Measurements from ENCODE around the gene KRTAP3-1. TPM values are rescaled to one million over a fixed set of nuclear protein-coding genes. Genes with fewer than 3 reads are reported as not detected.

The KRTAP3-1 gene
- polyA plus RNA-seq, 1 donor from 2014 or later = not detected

DNA sequence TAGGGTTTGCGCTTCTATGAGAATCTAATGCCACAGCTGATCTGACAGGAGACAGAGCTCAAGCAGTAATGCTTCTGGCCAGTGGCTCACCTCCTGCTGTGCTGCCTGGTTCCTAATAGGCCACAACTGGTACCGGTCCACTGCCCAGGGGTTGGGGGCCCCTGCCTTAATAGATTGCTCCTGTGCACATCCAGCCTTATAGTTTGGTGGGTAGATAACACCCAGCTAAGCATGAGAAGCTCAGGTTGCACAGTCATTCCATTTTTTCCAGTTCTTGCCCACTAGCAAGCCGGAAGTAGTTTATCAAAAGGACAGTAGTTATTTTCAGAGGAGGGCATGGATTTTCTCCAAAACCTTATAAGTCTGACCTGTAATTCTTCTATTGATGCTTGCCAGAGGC is 10.5 kb upstream of the KRTAP3-1 start:
- no peak overlapping the region for H3K9ac ChIP-seq (ENCODE audit: low read length)
- H2AFZ ChIP-seq (ENCODE audit: low read depth, low read length) = no peak overlapping the region
- H3K4me2 ChIP-seq (ENCODE audit: low read length) = no peak overlapping the region
- no peaks in the 10 kb centered on the region for H3K36me3 ChIP-seq (ENCODE audit: insufficient read depth, low read length)
- no peaks in the 10 kb centered on the region for H3K9me2 ChIP-seq (ENCODE audit: insufficient read depth, low read length)
- no peak overlapping the region for H3K27ac ChIP-seq (ENCODE audit: low read length)
- no peaks in the 10 kb centered on the region for H4K20me1 ChIP-seq (ENCODE audit: insufficient read depth)
- no peaks in the 10 kb centered on the region for H3K9me3 ChIP-seq (ENCODE audit: low read length)
- no peaks in the 10 kb centered on the region for H3K27me3 ChIP-seq (ENCODE audit: insufficient read depth, low read depth, low read length)
- H3K4me3 ChIP-seq (ENCODE audit: low read length) = no peak overlapping the region
- TF ChIP-seq RAD21 (conservative IDR thresholded peaks at IDR 0.05) (no peak), POLR2AphosphoS5 (IDR thresholded peaks at IDR 0.05) (no peak), MXI1 (conservative IDR thresholded peaks at IDR 0.05; ENCODE audit: poor library complexity, severe bottlenecking) (no peak), CTCF (IDR thresholded peaks at IDR 0.05; ENCODE audit: poor library complexity, severe bottlenecking) (no peak), REST (IDR thresholded peaks at IDR 0.05; ENCODE audit: borderline replicate concordance) (no peak), EZH2 (IDR thresholded peaks at IDR 0.05; ENCODE audit: borderline replicate concordance, insufficient read depth, low read length, poor library complexity, severe bottlenecking) (no peak)
- no peaks in the 10 kb centered on the region for H3K79me2 ChIP-seq (replicated peaks; ENCODE audit: insufficient read depth, low read length)
- no peaks in the 10 kb centered on the region for H3F3A ChIP-seq (ENCODE audit: insufficient read depth, low read length, poor library complexity, severe bottlenecking)

DNA sequence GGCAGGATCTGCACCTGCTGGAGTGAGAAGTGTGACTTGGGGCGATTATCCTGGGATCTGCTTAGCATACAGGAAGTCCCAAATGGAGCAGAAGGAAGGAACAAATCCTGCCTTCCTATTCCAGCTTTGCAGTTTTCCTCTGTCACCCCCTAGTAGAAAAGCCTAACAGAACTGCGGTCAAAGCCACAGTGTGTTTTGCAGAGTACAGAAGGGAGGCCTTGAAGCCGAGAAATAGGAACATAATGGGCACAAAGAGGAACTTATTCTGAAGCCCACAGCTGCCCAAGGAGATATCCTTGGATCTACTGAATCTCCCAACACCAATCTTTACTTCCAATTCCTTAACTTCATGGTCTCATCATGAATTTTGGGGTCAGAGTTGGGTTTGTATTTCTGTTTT is 9.6 kb upstream of the KRTAP3-1 start:
- Histone ChIP-seq H3F3A (ENCODE audit: insufficient read depth, low read length, poor library complexity, severe bottlenecking) (no peaks in the 10 kb centered on the region), H3K9me3 (ENCODE audit: low read length) (no peaks in the 10 kb centered on the region), H2AFZ (ENCODE audit: low read depth, low read length) (no peak overlapping the region), H3K79me2 (replicated peaks; ENCODE audit: insufficient read depth, low read length) (no peaks in the 10 kb centered on the region), H3K9ac (ENCODE audit: low read length) (no peak overlapping the region), H3K4me2 (ENCODE audit: low read length) (no peak overlapping the region), H4K20me1 (ENCODE audit: insufficient read depth) (no peaks in the 10 kb centered on the region), H3K4me3 (ENCODE audit: low read length) (no peak overlapping the region), H3K27me3 (ENCODE audit: insufficient read depth, low read depth, low read length) (no peaks in the 10 kb centered on the region), H3K27ac (ENCODE audit: low read length) (no peak overlapping the region), H3K36me3 (ENCODE audit: insufficient read depth, low read length) (no peaks in the 10 kb centered on the region), H3K9me2 (ENCODE audit: insufficient read depth, low read length) (no peaks in the 10 kb centered on the region)
- TF ChIP-seq RAD21 (conservative IDR thresholded peaks at IDR 0.05) (no peak), EP300 (conservative IDR thresholded peaks at IDR 0.05; ENCODE audit: poor library complexity, severe bottlenecking) (no peak), REST (IDR thresholded peaks at IDR 0.05; ENCODE audit: borderline replicate concordance) (no peak), SMC3 (conservative IDR thresholded peaks at IDR 0.05; ENCODE audit: poor library complexity) (no peak), MXI1 (conservative IDR thresholded peaks at IDR 0.05; ENCODE audit: poor library complexity, severe bottlenecking) (no peak), POLR2AphosphoS5 (IDR thresholded peaks at IDR 0.05) (no peak), CTCF (IDR thresholded peaks at IDR 0.05; ENCODE audit: poor library complexity, severe bottlenecking) (no peak), TAF1 (IDR thresholded peaks at IDR 0.05; ENCODE audit: low read depth) (no peak), EZH2 (IDR thresholded peaks at IDR 0.05; ENCODE audit: borderline replicate concordance, insufficient read depth, low read length, poor library complexity, severe bottlenecking) (no peak)

Data from neural cell (in vitro differentiated cells).